Measurements from ENCODE around the gene WBP1L.
A peak's percentile ranks its signal among the peaks of the same experiment; 100 is the strongest.

WBP1L gene

GRCh38 chr10:102718220-102718619, 25.5 kb upstream of the WBP1L start:
- H3K4me3 ChIP-seq (ENCODE audit: low read length) = no peak overlapping the region
- no peaks in the 10 kb centered on the region for H3K9me2 ChIP-seq (replicated peaks; ENCODE audit: control insufficient read depth, low read length)
- peak overlapping the region; percentile 17; the same call in 1 of the 2 replicates for H3K4me2 ChIP-seq (ENCODE audit: low read length)
- H3K36me3 ChIP-seq (ENCODE audit: control insufficient read depth, low read length) = peaks cover 55% of the 10 kb centered on the region
- H3K4me1 ChIP-seq (ENCODE audit: control insufficient read depth, low read length) = peaks cover 26% of the 10 kb centered on the region
- 0 out of 2 replicates have a peak, but pooled peaks cover 3% of the 10 kb centered on the region for H4K20me1 ChIP-seq (ENCODE audit: control insufficient read depth, insufficient read depth, low read depth, low read length)
- no peaks in the 10 kb centered on the region for H3K9me3 ChIP-seq (ENCODE audit: control insufficient read depth, insufficient read depth, low read length)
- H3K27ac ChIP-seq (ENCODE audit: low read depth, low read length) = no peak overlapping the region
- H3K27me3 ChIP-seq (ENCODE audit: control insufficient read depth, low read length) = no peaks in the 10 kb centered on the region
- no peaks in the 10 kb centered on the region for H3F3A ChIP-seq (ENCODE audit: control insufficient read depth, insufficient read depth)
- no peak for TF ChIP-seq EZH2phosphoT487 (IDR thresholded peaks at IDR 0.05; ENCODE audit: borderline replicate concordance, low read length)
- TF ChIP-seq, protein P1, sequence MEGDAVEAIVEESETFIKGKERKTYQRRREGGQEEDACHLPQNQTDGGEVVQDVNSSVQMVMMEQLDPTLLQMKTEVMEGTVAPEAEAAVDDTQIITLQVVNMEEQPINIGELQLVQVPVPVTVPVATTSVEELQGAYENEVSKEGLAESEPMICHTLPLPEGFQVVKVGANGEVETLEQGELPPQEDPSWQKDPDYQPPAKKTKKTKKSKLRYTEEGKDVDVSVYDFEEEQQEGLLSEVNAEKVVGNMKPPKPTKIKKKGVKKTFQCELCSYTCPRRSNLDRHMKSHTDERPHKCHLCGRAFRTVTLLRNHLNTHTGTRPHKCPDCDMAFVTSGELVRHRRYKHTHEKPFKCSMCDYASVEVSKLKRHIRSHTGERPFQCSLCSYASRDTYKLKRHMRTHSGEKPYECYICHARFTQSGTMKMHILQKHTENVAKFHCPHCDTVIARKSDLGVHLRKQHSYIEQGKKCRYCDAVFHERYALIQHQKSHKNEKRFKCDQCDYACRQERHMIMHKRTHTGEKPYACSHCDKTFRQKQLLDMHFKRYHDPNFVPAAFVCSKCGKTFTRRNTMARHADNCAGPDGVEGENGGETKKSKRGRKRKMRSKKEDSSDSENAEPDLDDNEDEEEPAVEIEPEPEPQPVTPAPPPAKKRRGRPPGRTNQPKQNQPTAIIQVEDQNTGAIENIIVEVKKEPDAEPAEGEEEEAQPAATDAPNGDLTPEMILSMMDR (IDR thresholded peaks at IDR 0.05; ENCODE audit: low read depth, low read length, poor library complexity, severe bottlenecking) = no peak
- H3K79me2 ChIP-seq (ENCODE audit: control insufficient read depth, low read length) = peaks cover 93% of the 10 kb centered on the region

DNA sequence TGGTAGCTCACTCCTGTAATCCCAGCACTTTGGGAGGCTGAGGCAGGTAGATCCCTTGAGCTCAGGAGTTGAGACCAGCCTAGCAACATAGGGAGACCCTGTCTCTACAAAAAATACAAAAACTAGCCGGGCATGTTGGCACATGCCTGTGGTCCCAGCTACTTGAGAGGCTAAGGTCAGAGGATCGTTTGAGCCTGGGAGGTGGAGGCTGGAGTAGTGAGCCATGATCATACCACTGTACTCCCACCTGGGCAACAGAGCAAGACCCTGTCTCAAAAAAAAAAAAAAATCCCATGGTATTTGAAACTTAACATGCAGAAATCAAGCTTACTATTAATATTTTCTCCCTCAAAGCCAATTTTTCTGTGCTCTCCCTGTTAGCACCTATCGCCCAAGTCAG, 23.4 kb upstream of the WBP1L start:
- Histone ChIP-seq H3K79me2 (ENCODE audit: control insufficient read depth, low read length) (peaks cover 96% of the 10 kb centered on the region), H3K27ac (ENCODE audit: low read depth, low read length) (no peak overlapping the region), H3K36me3 (ENCODE audit: control insufficient read depth, low read length) (peaks cover 67% of the 10 kb centered on the region), H3K27me3 (ENCODE audit: control insufficient read depth, low read length) (no peaks in the 10 kb centered on the region), H3K4me2 (ENCODE audit: low read length) (no peak overlapping the region), H3K9me2 (replicated peaks; ENCODE audit: control insufficient read depth, low read length) (no peaks in the 10 kb centered on the region), H3K4me1 (ENCODE audit: control insufficient read depth, low read length) (peaks cover 23% of the 10 kb centered on the region), H3F3A (ENCODE audit: control insufficient read depth, insufficient read depth) (no peaks in the 10 kb centered on the region), H3K4me3 (ENCODE audit: low read length) (no peak overlapping the region), H4K20me1 (ENCODE audit: control insufficient read depth, insufficient read depth, low read depth, low read length) (0 out of 2 replicates have a peak, but pooled peaks cover 3% of the 10 kb centered on the region), H3K9me3 (ENCODE audit: control insufficient read depth, insufficient read depth, low read length) (no peaks in the 10 kb centered on the region)
- TF ChIP-seq EZH2phosphoT487 (IDR thresholded peaks at IDR 0.05; ENCODE audit: borderline replicate concordance, low read length) = no peak
- TF ChIP-seq, protein P1 (IDR thresholded peaks at IDR 0.05; ENCODE audit: low read depth, low read length, poor library complexity, severe bottlenecking) = no peak

DNA sequence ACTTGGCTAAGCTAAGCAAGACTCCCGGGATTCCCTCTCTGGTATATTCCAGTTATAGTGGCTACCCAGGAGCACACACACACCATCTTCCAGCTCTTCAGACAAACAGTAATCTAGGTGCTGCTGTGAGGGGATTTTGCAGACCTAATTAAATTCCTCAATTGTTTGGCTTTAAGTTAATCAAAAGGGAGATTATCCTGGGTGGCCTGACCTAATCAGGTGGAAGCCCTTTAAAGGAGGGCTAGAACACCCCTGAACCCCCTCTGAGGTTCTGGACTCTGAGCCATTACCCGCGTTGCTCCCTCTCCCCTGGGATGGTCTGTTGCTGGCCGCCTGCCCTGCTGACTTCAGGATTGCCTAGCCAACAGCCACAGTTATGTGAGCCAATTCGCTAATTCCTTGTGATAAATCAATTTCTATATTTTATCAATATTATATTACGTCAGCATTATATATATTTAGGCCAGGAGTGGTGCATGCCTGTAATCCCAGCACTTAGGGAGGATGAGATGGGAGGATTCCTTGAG, 22.9 kb upstream of the WBP1L start:
- H3K79me2 ChIP-seq (ENCODE audit: control insufficient read depth, low read length) = peaks cover 94% of the 10 kb centered on the region
- H3K9me3 ChIP-seq (ENCODE audit: control insufficient read depth, insufficient read depth, low read length) = no peaks in the 10 kb centered on the region
- H3K27ac ChIP-seq (ENCODE audit: low read depth, low read length) = no peak overlapping the region
- no peak for TF ChIP-seq EZH2phosphoT487 (IDR thresholded peaks at IDR 0.05; ENCODE audit: borderline replicate concordance, low read length)
- TF ChIP-seq, protein P1 (IDR thresholded peaks at IDR 0.05; ENCODE audit: low read depth, low read length, poor library complexity, severe bottlenecking) = no peak
- H3K4me2 ChIP-seq (ENCODE audit: low read length) = no peak overlapping the region
- peaks cover 18% of the 10 kb centered on the region for H3K4me1 ChIP-seq (ENCODE audit: control insufficient read depth, low read length)
- no peak overlapping the region for H3K4me3 ChIP-seq (ENCODE audit: low read length)
- H3K36me3 ChIP-seq (ENCODE audit: control insufficient read depth, low read length) = peaks cover 67% of the 10 kb centered on the region
- no peaks in the 10 kb centered on the region for H3F3A ChIP-seq (ENCODE audit: control insufficient read depth, insufficient read depth)
- H4K20me1 ChIP-seq (ENCODE audit: control insufficient read depth, insufficient read depth, low read depth, low read length) = 0 out of 2 replicates have a peak, but pooled peaks cover 3% of the 10 kb centered on the region
- H3K27me3 ChIP-seq (ENCODE audit: control insufficient read depth, low read length) = no peaks in the 10 kb centered on the region
- H3K9me2 ChIP-seq (replicated peaks; ENCODE audit: control insufficient read depth, low read length) = no peaks in the 10 kb centered on the region

All from DOHH2 (cell line).